Psoas muscle (tissue), 8 donors: ENCODE results near the gene C7orf25. TPM values are rescaled to one million over a fixed set of nuclear protein-coding genes. Genes with fewer than 3 reads are reported as not detected.

Experiments
- ATAC-seq, 4 donors: fragments of 200-7000 bp; cut with Tn5 transposase; one replicate each; pipeline ENCODE4 v1.9.1; 2020; ENCODE audit warnings: moderate library complexity in 3 of 4, mild to moderate bottlenecking in 2 of 4
- DNase-seq, 2 donors: peaks; one replicate each; pipeline ENCODE4 v3.0.0-alpha.2; 2020
- H3K27ac ChIP-seq: fragments of 200-600 bp; one replicate; pipeline ENCODE4 v1.8.0; 2022
- H3K27me3 ChIP-seq, 3 donors: fragments of 200-600 bp in 1 of 3; one replicate each; pipeline versions ENCODE4 v1.6.1 to v1.8.0; 2013 to 2022; ENCODE audit warnings: low read length in 2 of 3, mild to moderate bottlenecking in 2 of 3, moderate library complexity in 1 of 3; ENCODE audit not compliant: insufficient read depth in 3 of 3
- H3K36me3 ChIP-seq, 2 donors: fragments of 200-600 bp in 1 of 2; one replicate each; pipeline versions ENCODE4 v1.6.1 to v1.8.0; 2013 to 2022; ENCODE audit warnings: low read depth in 1 of 2, mild to moderate bottlenecking in 1 of 2, moderate library complexity in 1 of 2; ENCODE audit not compliant: insufficient read depth in 1 of 2
- H3K4me1 ChIP-seq: fragments of 200-600 bp; one replicate; pipeline ENCODE4 v1.8.0; 2022
- H3K4me3 ChIP-seq: fragments of 200-600 bp; one replicate; pipeline ENCODE4 v1.8.0; 2022; ENCODE audit warnings: mild to moderate bottlenecking
- H3K9me3 ChIP-seq: fragments of 200-600 bp; one replicate; pipeline ENCODE4 v1.8.0; 2022
- WGBS, 3 donors: extraction: QIAGEN DNeasy Blood & Tissue Kit; methylation state at CpG; one replicate each; pipeline versions ENCODE4 v1.1.6 to v1.1.7; 2013; 5-methylcytosine and 5-hydroxymethylcytosine counted together
- intact Hi-C, 2 donors: fragments of 100-400 bp; cut with DNase I; formaldehyde crosslinking; loops; one replicate each; pipeline versions ENCODE4 v1.11.0 to v1.14.2; 2022
- polyA plus RNA-seq, 3 donors: library from polyadenylated mRNA; stranded (reverse); fragments of 200-250 nt; gene quantifications; one replicate each; pipeline ENCODE4 v1.2.3, GENCODE V29; 2013
- total RNA-seq, 4 donors: library from RNA; stranded (reverse); fragmentation: NEBNext Ultra II Directional in 2 of 4; extraction: Animal tissue kit (Norgen Biotek cat#: 25700) in 2 of 4; gene quantifications; one replicate each; pipeline versions ENCODE4 v1.2.1 to v1.2.4, GENCODE V29; 2021 to 2023
- TF ChIP-seq, protein P1 (sequence below): fragments of 200-600 bp; IDR thresholded peaks from one replicate; pipeline ENCODE4 v1.8.0; 2022; ENCODE audit warnings: antibody characterized with exemption
- donor health status: healthy with polysubstance abuse.
- donor health status: DM: no; HTN: no; CAD: no; lungs with moderate emphysema.
- donor health status: Bipolar disorder and iron deficiency.
- donor health status: healthy.
- donor health status: DM: yes; HTN: yes; CAD: no.
- donor health status: DM: no; HTN: no; CAD: no.
- donor health status: DM: no; HTN: no; CAD: no.
- donor health status: DM: yes; HTN: yes; CAD: no.

The C7orf25 gene
- total and polyA plus RNA-seq, 7 donors: 1.3 to 5.6 (median 2.4) TPM

DNA sequence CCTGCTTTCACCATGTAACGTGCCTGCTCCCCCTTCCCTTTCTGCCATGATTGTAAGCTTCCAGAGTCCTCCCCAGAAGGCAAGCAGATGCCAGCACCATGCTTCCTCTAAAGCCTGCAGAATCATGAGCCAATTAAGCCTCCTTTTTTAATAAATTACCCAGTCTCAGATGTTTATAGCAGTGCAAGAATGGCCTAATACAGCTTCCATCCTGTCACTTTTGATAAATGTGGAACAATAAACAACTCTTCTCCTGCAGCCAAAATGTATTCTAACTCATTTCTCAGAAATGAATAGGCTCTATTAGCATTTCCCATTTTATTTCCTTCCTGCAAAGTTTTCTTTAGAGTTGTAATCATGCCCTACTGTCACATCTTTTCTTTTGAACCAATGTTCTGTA, 43.4 kb downstream of the C7orf25 start:
- 83 to 92% (median 89%) methylated on average over 1 of the region's 1 CpG for WGBS, 3 donors
- Histone ChIP-seq H3K27ac (no peak overlapping the region), H3K4me3 (no peak overlapping the region), H3K4me1 (no peaks in the 10 kb centered on the region), H3K27me3 (peaks cover 0 to 6% (median 0%) of the 10 kb centered on the region in 3 donors), H3K9me3 (peaks cover under 1% of the 10 kb centered on the region), H3K36me3 (no peaks in the 10 kb centered on the region)
- ATAC-seq: no peak
- TF ChIP-seq, protein P1, sequence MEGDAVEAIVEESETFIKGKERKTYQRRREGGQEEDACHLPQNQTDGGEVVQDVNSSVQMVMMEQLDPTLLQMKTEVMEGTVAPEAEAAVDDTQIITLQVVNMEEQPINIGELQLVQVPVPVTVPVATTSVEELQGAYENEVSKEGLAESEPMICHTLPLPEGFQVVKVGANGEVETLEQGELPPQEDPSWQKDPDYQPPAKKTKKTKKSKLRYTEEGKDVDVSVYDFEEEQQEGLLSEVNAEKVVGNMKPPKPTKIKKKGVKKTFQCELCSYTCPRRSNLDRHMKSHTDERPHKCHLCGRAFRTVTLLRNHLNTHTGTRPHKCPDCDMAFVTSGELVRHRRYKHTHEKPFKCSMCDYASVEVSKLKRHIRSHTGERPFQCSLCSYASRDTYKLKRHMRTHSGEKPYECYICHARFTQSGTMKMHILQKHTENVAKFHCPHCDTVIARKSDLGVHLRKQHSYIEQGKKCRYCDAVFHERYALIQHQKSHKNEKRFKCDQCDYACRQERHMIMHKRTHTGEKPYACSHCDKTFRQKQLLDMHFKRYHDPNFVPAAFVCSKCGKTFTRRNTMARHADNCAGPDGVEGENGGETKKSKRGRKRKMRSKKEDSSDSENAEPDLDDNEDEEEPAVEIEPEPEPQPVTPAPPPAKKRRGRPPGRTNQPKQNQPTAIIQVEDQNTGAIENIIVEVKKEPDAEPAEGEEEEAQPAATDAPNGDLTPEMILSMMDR: no peak
- no peak for DNase-seq
- intact Hi-C loops: no loop called here

Other genes with a start within 250 kb of the C7orf25 start
- gene PSMA2, start 20.1 kb upstream of the C7orf25 start, total RNA-seq: 100 to 1,000 TPM in 3 of 4 donors, 10 to 100 TPM in 1; 57.4 to 145 (median 111) TPM
- gene PSMA2, start 20.1 kb upstream of the C7orf25 start, polyA plus RNA-seq: 100 to 1,000 TPM; 203 to 334 (median 235) TPM
- gene MRPL32, start 20.3 kb upstream of the C7orf25 start, total RNA-seq: 10 to 100 TPM; 34.3 to 51.7 (median 46.7) TPM
- gene MRPL32, start 20.3 kb upstream of the C7orf25 start, polyA plus RNA-seq: 100 to 1,000 TPM in 2 of 3 donors, 10 to 100 TPM in 1; 66.1 to 133 (median 103) TPM
- 1 to 10 TPM in 3 of 4 donors, under 1 TPM in 1; 0.93 to 2.8 (median 1.5) TPM for gene HECW1, start 200.6 kb upstream of the C7orf25 start, total RNA-seq
- gene HECW1, start 200.6 kb upstream of the C7orf25 start, polyA plus RNA-seq: 1 to 10 TPM in 1 of 3 donors, under 1 TPM in 2; 0.07 to 1.7 (median 0.56) TPM